GM10266 (cell line): Measurements from ENCODE around the gene TMPRSS2.

Experiments
- DNase-seq: peaks from one replicate; pipeline ENCODE4 v3.0.0; 2012; ENCODE audit errors: extremely low spot score
- CTCF ChIP-seq: IDR thresholded peaks from 2 replicates; pipeline ENCODE4 v1.5.1; 2012; ENCODE audit warnings: mild to moderate bottlenecking, low read depth; ENCODE audit not compliant: control insufficient read depth, insufficient read depth; ENCODE audit errors: missing control alignments

TMPRSS2 gene

GRCh38 chr21:41521489-41522027, 13.6 kb upstream of the TMPRSS2 start:
- no peak for TF ChIP-seq CTCF
- no peak for DNase-seq

GRCh38 chr21:41520560-41521442, 12.8 kb upstream of the TMPRSS2 start:
- no peak for TF ChIP-seq CTCF
- DNase-seq = no peak

- no peak for TF ChIP-seq CTCF
- no peak for DNase-seq
Observed at GRCh38 chr21:41519806-41520559, 12.0 kb upstream of the TMPRSS2 start.

- DNase-seq = no peak
- no peak for TF ChIP-seq CTCF
Observed at GRCh38 chr21:41518757-41519156, 10.8 kb upstream of the TMPRSS2 start.

GRCh38 chr21:41511858-41512257, 3.9 kb upstream of the TMPRSS2 start:
- no peak for DNase-seq
- TF ChIP-seq CTCF = no peak

GRCh38 chr21:41510500-41510899, 2.5 kb upstream of the TMPRSS2 start:
- DNase-seq = no peak
- TF ChIP-seq CTCF = no peak
